H1 (cell line): ENCODE results near the gene FAM120A. TPM values are rescaled to one million over a fixed set of nuclear protein-coding genes. Genes with fewer than 3 reads are reported as not detected.

ENCODE experiments used
- CTCF ChIA-PET: fragments of 300-600 bp; sonication (Branson Sonifier 250); formaldehyde crosslinking; loops from one replicate; lab custom pipeline; 2021; ENCODE audit not compliant: partially characterized antibody; lab: Charles Lee
- POLR2A ChIA-PET: fragments of 300-600 bp; sonication (Branson Sonifier 250); formaldehyde crosslinking; loops from one replicate; lab custom pipeline; 2021; ENCODE audit warnings: inconsistent platforms; ENCODE audit not compliant: partially characterized antibody; lab: Charles Lee
- DNase-seq, 2 experiments: peaks; one replicate each; pipeline versions ENCODE4 v3.0.0 to v3.0.0-alpha.2; 2010 to 2022; ENCODE audit warnings: low spot score in 2 of 2, low read depth in 1 of 2, mixed read lengths in 1 of 2
- FAIRE-seq: peaks from 2 replicates; lab custom pipeline; 2011; peaks lifted over from hg19 to GRCh38; lab: Jason Lieb, UNC
- H2AFZ ChIP-seq: 2 replicates; pipeline ENCODE4 v1.8.1; 2012; ENCODE audit warnings: low read length, inconsistent platforms
- H2AK5ac ChIP-seq: 2 replicates; pipeline ENCODE4 v1.6.1; 2013; ENCODE audit warnings: low read depth, low read length
- H2BK120ac ChIP-seq: replicated peaks from 2 replicates; pipeline ENCODE3; 2013; ENCODE audit warnings: low read depth, low read length, inconsistent platforms
- H2BK12ac ChIP-seq: 2 replicates; pipeline ENCODE4 v1.6.1; 2013; ENCODE audit warnings: low read depth, low read length
- H2BK15ac ChIP-seq: 2 replicates; pipeline ENCODE4 v1.6.1; 2013; ENCODE audit warnings: low read length
- H2BK20ac ChIP-seq: 2 replicates; pipeline ENCODE4 v1.6.1; 2013; ENCODE audit warnings: low read length
- H2BK5ac ChIP-seq: 2 replicates; pipeline ENCODE4 v1.6.1; 2013; ENCODE audit warnings: low read depth, low read length
- H3K14ac ChIP-seq: 2 replicates; pipeline ENCODE4 v1.6.1; 2013; ENCODE audit warnings: inconsistent platforms; ENCODE audit not compliant: insufficient read length
- H3K18ac ChIP-seq: 2 replicates; pipeline ENCODE4 v1.6.1; 2013; ENCODE audit warnings: low read length; ENCODE audit errors: extremely low read depth
- H3K23ac ChIP-seq: 2 replicates; pipeline ENCODE4 v1.6.1; 2013; ENCODE audit warnings: inconsistent platforms; ENCODE audit not compliant: insufficient read length
- H3K23me2 ChIP-seq: 2 replicates; pipeline ENCODE4 v1.6.1; 2013; ENCODE audit warnings: low read depth, low read length
- H3K27ac ChIP-seq: 2 replicates; pipeline ENCODE4 v1.6.1; 2011; ENCODE audit warnings: low read depth, low read length, inconsistent platforms
- H3K27me3 ChIP-seq, 4 experiments: replicated peaks in 1 of 4; 1 replicate in 1 of 4; 2 replicates in 3 of 4; pipeline versions ENCODE4 v1.6.1 to v1.8.1; 2011 to 2013; ENCODE audit warnings: low read length in 3 of 4, mild to moderate bottlenecking in 3 of 4, inconsistent platforms in 2 of 4, mixed read lengths in 2 of 4, moderate library complexity in 1 of 4; ENCODE audit not compliant: control insufficient read depth in 3 of 4, insufficient read depth in 3 of 4; ENCODE audit errors: extremely low read depth in 1 of 4
- H3K36me3 ChIP-seq, 4 experiments: 2 replicates each; pipeline versions ENCODE4 v1.6.1 to v1.8.1; 2011 to 2013; ENCODE audit warnings: mild to moderate bottlenecking in 4 of 4, low read length in 3 of 4, moderate library complexity in 2 of 4, control low read depth in 1 of 4, inconsistent platforms in 1 of 4; ENCODE audit not compliant: insufficient read depth in 4 of 4, control insufficient read depth in 2 of 4
- H3K4ac ChIP-seq: replicated peaks from 2 replicates; pipeline ENCODE3; 2013; ENCODE audit warnings: low read length, low read depth, mixed read lengths, inconsistent platforms; ENCODE audit not compliant: insufficient read length
- H3K4me1 ChIP-seq, 4 experiments: replicated peaks in 1 of 4; 1 replicate in 1 of 4; 2 replicates in 3 of 4; pipeline versions ENCODE4 v1.6.1 to v1.8.1; 2011 to 2013; ENCODE audit warnings: low read length in 3 of 4, inconsistent platforms in 2 of 4, mixed read lengths in 1 of 4; ENCODE audit not compliant: insufficient read depth in 4 of 4, control insufficient read depth in 3 of 4
- H3K4me2 ChIP-seq, 2 experiments: 2 replicates each; pipeline versions ENCODE4 v1.6.1 to v1.8.1; 2011 to 2013; ENCODE audit warnings: low read depth in 2 of 2, low read length in 2 of 2, control low read depth in 1 of 2, inconsistent platforms in 1 of 2, mild to moderate bottlenecking in 1 of 2; ENCODE audit not compliant: insufficient read depth in 1 of 2
- H3K4me3 ChIP-seq, 4 experiments: fragments of 200-600, 300-600 bp in 1 of 4; sonication (generic), shearing (Covaris generic), sonication (Bioruptor Twin) in 1 of 4; 2 replicates each; pipeline versions ENCODE4 v1.5.1 to v1.8.1; 2011 to 2016; ENCODE audit warnings: low read length in 4 of 4, low read depth in 3 of 4, control low read depth in 2 of 4, inconsistent platforms in 2 of 4, mild to moderate bottlenecking in 2 of 4, mixed read lengths in 1 of 4, moderate library complexity in 1 of 4; ENCODE audit not compliant: insufficient read depth in 2 of 4; ENCODE audit errors: extremely low read depth in 1 of 4
- H3K56ac ChIP-seq: replicated peaks from 2 replicates; pipeline ENCODE3; 2013; ENCODE audit warnings: low read depth, mild to moderate bottlenecking, mixed read lengths, low read length, inconsistent platforms; ENCODE audit not compliant: insufficient read length
- H3K79me1 ChIP-seq: 2 replicates; pipeline ENCODE4 v1.6.1; 2013; ENCODE audit warnings: low read depth, low read length, control low read depth
- H3K79me2 ChIP-seq, 2 experiments: 2 replicates each; pipeline versions ENCODE4 v1.6.1 to v1.8.1; 2012 to 2013; ENCODE audit warnings: low read length in 2 of 2, mild to moderate bottlenecking in 2 of 2, inconsistent platforms in 1 of 2; ENCODE audit not compliant: insufficient read depth in 2 of 2, control insufficient read depth in 1 of 2
- H3K9ac ChIP-seq, 4 experiments: replicated peaks in 1 of 4; 1 replicate in 1 of 4; 2 replicates in 3 of 4; pipeline versions ENCODE4 v1.6.1 to v1.8.1; 2011 to 2013; ENCODE audit warnings: low read depth in 3 of 4, low read length in 3 of 4, control low read depth in 2 of 4, mild to moderate bottlenecking in 2 of 4, moderate library complexity in 2 of 4, inconsistent platforms in 1 of 4; ENCODE audit errors: extremely low read depth in 1 of 4
- H3K9me3 ChIP-seq, 2 experiments: 2 replicates each; pipeline versions ENCODE4 v1.6.1 to v1.8.1; 2012 to 2013; ENCODE audit warnings: mild to moderate bottlenecking in 2 of 2, moderate library complexity in 2 of 2, control low read depth in 1 of 2, inconsistent platforms in 1 of 2, low read depth in 1 of 2, low read length in 1 of 2, mixed read lengths in 1 of 2; ENCODE audit not compliant: insufficient read depth in 2 of 2
- H4K20me1 ChIP-seq, 2 experiments: replicated peaks in 1 of 2; 2 replicates each; pipeline versions ENCODE3 to v1.8.1; 2011 to 2013; ENCODE audit warnings: inconsistent platforms in 2 of 2, low read length in 2 of 2, mild to moderate bottlenecking in 1 of 2; ENCODE audit not compliant: insufficient read depth in 2 of 2, control insufficient read depth in 1 of 2
- H4K5ac ChIP-seq: 2 replicates; pipeline ENCODE4 v1.6.1; 2013; ENCODE audit warnings: low read length, low read depth, mixed read lengths, inconsistent platforms; ENCODE audit not compliant: insufficient read length
- H4K8ac ChIP-seq: 2 replicates; pipeline ENCODE4 v1.8.0; 2013; ENCODE audit warnings: mild to moderate bottlenecking, moderate library complexity, low read length, inconsistent platforms; ENCODE audit not compliant: insufficient read depth; ENCODE audit errors: extremely low read depth
- H4K91ac ChIP-seq: replicated peaks from 2 replicates; pipeline ENCODE3; 2013; ENCODE audit warnings: low read length, mixed read lengths, inconsistent platforms; ENCODE audit not compliant: insufficient read length
- KDM4A ChIP-seq: IDR thresholded peaks from one replicate; pipeline ENCODE4 v1.7.1; 2012; ENCODE audit warnings: low read depth, mild to moderate bottlenecking, moderate library complexity, low read length, inconsistent platforms; ENCODE audit not compliant: severe bottlenecking
- SAP30 ChIP-seq: fragments of 300-600 bp; sonication (generic); IDR thresholded peaks from 2 replicates; pipeline ENCODE4 v1.7.1; 2012; ENCODE audit warnings: low read length, moderate library complexity, mild to moderate bottlenecking, inconsistent platforms; ENCODE audit not compliant: insufficient read depth, insufficient replicate concordance
- SIX5 ChIP-seq: IDR thresholded peaks from 2 replicates; pipeline ENCODE4 v1.6.1; 2011; ENCODE audit warnings: mild to moderate bottlenecking, low read depth, low read length
- SP4 ChIP-seq: IDR thresholded peaks from 2 replicates; pipeline ENCODE4 v1.6.1; 2012; ENCODE audit warnings: low read length, inconsistent platforms
- TAF7 ChIP-seq: optimal IDR thresholded peaks from 2 replicates; pipeline ENCODE3; 2011; ENCODE audit warnings: low read depth, mild to moderate bottlenecking, inconsistent platforms, low read length, moderate library complexity, borderline replicate concordance
- WGBS, 2 experiments: shearing (Covaris generic) in 1 of 2; methylation state at CpG; one replicate each; pipeline versions ENCODE4 v1.1.6 to v1.1.7; 2013 to 2015; ENCODE audit warnings: low lambda C conversion rate in 2 of 2, mixed read lengths in 2 of 2, inconsistent platforms in 1 of 2, low coverage in 1 of 2, missing lambda C conversion rate in 1 of 2; ENCODE audit not compliant: insufficient replicate concordance in 2 of 2, insufficient coverage in 1 of 2, insufficient read length in 1 of 2; ENCODE audit errors: extremely low coverage in 1 of 2, missing lambda C conversion rate in 1 of 2; 5-methylcytosine and 5-hydroxymethylcytosine counted together
- polyA plus RNA-seq, 7 experiments: library from polyadenylated mRNA; depleted of rRNA in 3 of 7; stranded (reverse) in 5 of 7; unstranded in 2 of 7; fragments of >200 nt in 5 of 7; fragments of 200-250 nt in 2 of 7; gene quantifications; 1 replicate in 5 of 7; 2 replicates in 1 of 7; 4 replicates in 1 of 7; pipeline versions ENCODE4 v1.2.1 to v1.2.3, GENCODE V29; 2011 to 2013; ENCODE audit warnings: missing spikeins in 2 of 7, mixed read lengths in 2 of 7
- total RNA-seq: library from RNA; stranded (reverse); fragmentation: NEBNext Ultra II Directional; extraction: Animal tissue kit (Norgen Biotek cat#: 25700); gene quantifications from 2 replicates; pipeline ENCODE4 v1.2.1, GENCODE V29; 2021

Gene FAM120A
- total and polyA plus RNA-seq, 2 of the 8 experiments (the other 6 are each of a cell fraction or from before 2014, with no cell fraction given) = 24.9 to 54.7 TPM

DNA sequence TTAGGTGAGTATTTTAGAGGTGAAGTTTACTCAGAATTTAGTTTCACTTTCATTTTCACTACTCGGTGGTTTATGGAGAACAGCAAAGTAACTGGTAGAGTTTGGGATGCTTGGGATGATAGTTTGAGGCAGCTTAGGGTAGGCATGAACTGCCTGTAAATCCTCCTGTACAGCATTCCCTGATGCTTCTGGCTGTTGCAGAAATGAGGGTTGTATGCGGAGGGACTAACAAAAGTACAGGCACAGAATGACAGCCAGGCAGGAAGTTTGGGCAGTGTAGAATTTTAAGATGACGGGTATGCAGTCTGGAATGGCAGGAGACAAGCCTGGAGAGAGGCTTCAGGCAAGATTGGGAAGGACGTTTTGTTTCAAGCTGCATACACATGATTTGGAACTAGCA is 49.9 kb downstream of the FAM120A start:
- no peak for FAIRE-seq
- H2BK20ac ChIP-seq = no peak overlapping the region
- no peak for TF ChIP-seq TAF7
- no peak for TF ChIP-seq SIX5
- no peak for TF ChIP-seq SP4
- no peak for TF ChIP-seq SAP30
- no peak for TF ChIP-seq KDM4A

More for the DNA sequence above, 49.9 kb downstream of the FAM120A start:
- Histone ChIP-seq H3K36me3 (peaks cover 6 to 41% (median 16%) of the 10 kb centered on the region in 4 experiments; a peak in 7 of 8 replicates), H2BK120ac (no peak overlapping the region), H2BK12ac (no peak overlapping the region), H3K79me1 (no peaks in the 10 kb centered on the region; the same call in 1 of the 2 replicates), H4K8ac (no peak overlapping the region), H4K20me1 (peaks cover 0 to 1% of the 10 kb centered on the region in 2 experiments), H4K5ac (no peak overlapping the region), H2BK5ac (no peak overlapping the region), H3K27me3 (no peaks in the 10 kb centered on the region), H2BK15ac (no peak overlapping the region), H3K4ac (no peak overlapping the region), H3K9me3 (no peaks in the 10 kb centered on the region), H3K56ac (no peak overlapping the region), H3K14ac (no peak overlapping the region), H3K4me1 (no peaks in the 10 kb centered on the region), H3K79me2 (peaks cover 0 to 14% of the 10 kb centered on the region in 2 experiments; a peak in 2 of 4 replicates), H2AK5ac (no peak overlapping the region), H3K9ac (no peak overlapping the region), H3K23me2 (no peaks in the 10 kb centered on the region), H4K91ac (no peak overlapping the region), H3K27ac (no peak overlapping the region), H3K4me3 (no peak overlapping the region), H2AFZ (no peak overlapping the region), H3K4me2 (no peak overlapping the region), H3K23ac (no peak overlapping the region), H3K18ac (no peak overlapping the region)
- 86% methylated on average over 4 of the region's 4 CpGs; no CpG with 5 or more reads in 1 of the 2 experiments for WGBS, 2 experiments
- no peak for DNase-seq
- CTCF ChIA-PET = interaction anchor here (0.6 to 1.0 kb wide), 2 partner anchors 18 to 39 kb away, joined by 3 to 4 read pairs; no protein-coding TSS in a partner anchor
- POLR2A ChIA-PET = no interaction called here
